Aorta (tissue), 5 donors: ENCODE measurements around the gene RGL3. TPM values are rescaled to one million over a fixed set of nuclear protein-coding genes. Genes with fewer than 3 reads are reported as not detected.

Experiments used
- ATAC-seq: fragments of 200-7000 bp; cut with Tn5 transposase; one replicate; pipeline ENCODE4 v1.9.1; 2022; ENCODE audit warnings: moderate library complexity; ENCODE audit not compliant: low FRiP score
- DNase-seq, 2 donors: peaks; one replicate each; pipeline ENCODE4 v3.0.0-alpha.2; 2020
- H3K27ac ChIP-seq, 2 donors: one replicate each; pipeline ENCODE4 v1.5.1; 2013; ENCODE audit warnings: low read length in 2 of 2, mild to moderate bottlenecking in 2 of 2, moderate library complexity in 2 of 2, control low read depth in 1 of 2, inconsistent platforms in 1 of 2, low read depth in 1 of 2
- H3K27me3 ChIP-seq, 2 donors: one replicate each; pipeline ENCODE4 v1.6.1; 2013; ENCODE audit warnings: control low read depth in 1 of 2, low read length in 1 of 2, mild to moderate bottlenecking in 1 of 2, moderate library complexity in 1 of 2; ENCODE audit not compliant: insufficient read depth in 2 of 2, control insufficient read depth in 1 of 2
- H3K36me3 ChIP-seq, 2 donors: one replicate each; pipeline ENCODE4 v1.6.1; 2013; ENCODE audit warnings: control low read depth in 1 of 2, low read length in 1 of 2, mild to moderate bottlenecking in 1 of 2; ENCODE audit not compliant: insufficient read depth in 2 of 2, control insufficient read depth in 1 of 2
- H3K4me1 ChIP-seq, 2 donors: one replicate each; pipeline ENCODE4 v1.6.1; 2013; ENCODE audit warnings: low read length in 2 of 2, control low read depth in 1 of 2, mild to moderate bottlenecking in 1 of 2, moderate library complexity in 1 of 2; ENCODE audit not compliant: insufficient read depth in 2 of 2, control insufficient read depth in 1 of 2
- H3K4me3 ChIP-seq, 2 donors: one replicate each; pipeline ENCODE4 v1.5.1; 2013; ENCODE audit warnings: low read length in 2 of 2, control low read depth in 1 of 2, mild to moderate bottlenecking in 1 of 2
- H3K9me3 ChIP-seq: one replicate; pipeline ENCODE4 v1.6.1; 2013; ENCODE audit warnings: mild to moderate bottlenecking, low read length; ENCODE audit not compliant: control insufficient read depth
- WGBS, 2 donors: extraction: QIAGEN DNeasy Blood & Tissue Kit; methylation state at CpG; one replicate each; pipeline ENCODE4 v1.1.7; 2013; 5-methylcytosine and 5-hydroxymethylcytosine counted together
- intact Hi-C, 2 donors: fragments of 100-400 bp; cut with DNase I; formaldehyde crosslinking; loops; one replicate each; pipeline versions ENCODE4 v1.14.2 to v1.15.0; 2022
- polyA plus RNA-seq, 2 donors: library from polyadenylated mRNA; stranded (reverse); fragments of 200-250 nt; gene quantifications; one replicate each; pipeline ENCODE4 v1.2.3, GENCODE V29; 2013
- total RNA-seq, 2 donors: library from RNA; stranded (reverse); fragmentation: NEBNext Ultra II Directional; extraction: Animal tissue kit (Norgen Biotek cat#: 25700); gene quantifications; one replicate each; pipeline ENCODE4 v1.2.1, GENCODE V29; 2021
- donor health status: healthy with polysubstance abuse.
- donor health status: Bipolar disorder and iron deficiency.
- donor health status: DM: no; HTN: no; CAD: no.
- donor health status: DM: no; HTN: no; CAD: no.
- donor health status: DM: yes; HTN: yes; CAD: no.

Gene RGL3
- total and polyA plus RNA-seq, 4 donors, result 14.5 to 78.5 (median 40.9) TPM

DNA sequence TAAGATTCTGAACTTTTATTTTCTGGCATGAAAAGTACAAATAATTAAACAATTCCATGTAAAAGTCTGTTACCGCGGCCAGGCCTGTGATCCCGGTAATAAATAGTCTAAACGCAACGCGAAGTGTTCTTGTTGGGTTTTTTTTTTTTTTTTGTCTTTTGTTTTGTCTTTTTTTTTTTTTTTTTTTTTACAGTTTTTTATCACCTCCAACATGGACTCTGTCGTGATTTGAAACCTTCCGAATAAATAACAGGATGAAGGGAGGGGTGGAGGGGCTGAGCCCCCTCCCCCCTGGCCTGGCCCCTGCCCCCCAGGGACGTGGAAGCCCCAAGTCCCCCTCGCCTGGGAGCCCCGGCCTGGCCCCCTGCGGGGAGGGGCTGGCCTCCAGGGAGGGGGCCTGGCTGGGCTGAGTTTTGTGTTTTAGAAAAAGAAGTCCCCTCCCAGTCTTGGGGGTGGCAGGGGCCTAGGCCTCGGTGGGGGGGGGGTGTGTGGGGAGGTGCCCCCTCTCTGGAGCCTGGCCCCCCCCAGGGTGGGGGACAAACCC, 32.3 kb upstream of the RGL3 start:
- Histone ChIP-seq H3K4me3 (no peak overlapping the region), H3K4me1 (no peaks in the 10 kb centered on the region), H3K27me3 (no peaks in the 10 kb centered on the region), H3K36me3 (peaks cover 0 to 2% of the 10 kb centered on the region in 2 donors), H3K27ac (no peak overlapping the region), H3K9me3 (no peaks in the 10 kb centered on the region)
- WGBS, 2 donors, result 29 to 30% methylated on average over 12 to 13 of the region's 13 CpGs
- DNase-seq (no peak), ATAC-seq (no peak)
- intact Hi-C loops, result no loop called here

DNA sequence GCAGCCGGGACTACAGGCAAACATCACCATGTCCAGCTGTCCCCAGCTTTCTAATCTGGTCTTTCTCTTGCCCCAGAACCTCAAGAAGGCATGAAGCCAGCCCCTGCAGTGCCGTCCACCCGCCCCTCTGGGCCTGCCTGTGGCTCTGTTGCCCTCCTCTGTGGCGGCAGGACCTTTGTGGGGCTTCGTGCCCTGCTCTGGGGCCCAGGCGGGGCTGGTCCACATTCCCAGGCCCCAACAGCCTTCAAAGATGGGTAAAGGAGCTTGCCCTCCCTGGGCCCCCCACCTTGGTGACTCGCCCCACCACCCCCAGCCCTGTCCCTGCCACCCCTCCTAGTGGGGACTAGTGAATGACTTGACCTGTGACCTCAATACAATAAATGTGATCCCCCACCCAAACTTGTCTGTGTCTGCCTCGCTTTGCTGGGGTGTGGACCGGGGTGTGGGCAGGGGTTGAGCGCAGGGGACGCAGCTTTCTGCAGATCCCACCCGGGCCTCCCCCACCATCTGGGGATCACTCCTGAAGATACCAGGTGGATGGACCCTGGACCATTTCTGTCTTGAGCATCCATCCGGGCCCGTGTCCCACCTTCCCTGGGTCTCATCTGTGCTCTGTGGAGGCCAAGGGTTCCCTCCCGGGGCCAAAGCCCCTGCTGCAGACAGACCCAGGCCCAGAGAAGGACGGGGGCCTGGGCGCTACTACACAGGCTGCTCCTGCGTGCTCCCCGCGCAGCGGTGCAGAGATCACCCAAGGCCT, 31.6 kb upstream of the RGL3 start:
- intact Hi-C loops, result no loop called here
- no peaks in the 10 kb centered on the region for H3K27me3 ChIP-seq
- 83 to 88% methylated on average over 21 of the region's 21 CpGs for WGBS, 2 donors
- H3K4me3 ChIP-seq, result no peak overlapping the region
- DNase-seq, result no peak
- no peaks in the 10 kb centered on the region for H3K4me1 ChIP-seq
- H3K36me3 ChIP-seq, result peaks cover 0 to 2% of the 10 kb centered on the region in 2 donors
- ATAC-seq, result no peak
- no peaks in the 10 kb centered on the region for H3K9me3 ChIP-seq
- no peak overlapping the region for H3K27ac ChIP-seq

DNA sequence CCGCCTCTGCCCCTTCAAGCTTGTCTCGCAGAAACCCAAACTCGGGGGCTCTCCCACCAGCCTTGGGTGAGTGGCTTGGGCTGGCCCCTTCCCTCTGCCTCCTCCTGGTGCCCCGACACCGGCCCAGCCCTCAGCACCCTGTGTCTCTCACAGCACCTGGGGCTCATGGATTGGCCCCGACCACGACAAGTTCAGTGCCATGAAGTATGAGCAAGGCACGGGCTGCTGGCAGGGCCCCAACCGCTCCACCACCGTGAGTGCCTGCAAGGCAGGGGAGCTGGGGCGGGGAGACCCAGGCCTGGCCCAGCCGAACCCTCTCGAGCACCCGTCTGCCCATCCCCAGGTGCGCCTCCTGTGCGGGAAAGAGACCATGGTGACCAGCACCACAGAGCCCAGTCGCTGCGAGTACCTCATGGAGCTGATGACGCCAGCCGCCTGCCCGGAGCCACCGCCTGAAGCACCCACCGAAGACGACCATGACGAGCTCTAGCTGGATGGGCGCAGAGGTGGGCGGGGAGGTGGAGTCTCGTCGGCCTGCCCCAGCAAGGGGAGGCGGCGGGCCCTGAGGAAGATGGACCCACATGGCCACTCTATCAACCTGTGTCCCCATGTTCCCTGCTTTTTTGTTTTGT, 29.9 kb upstream of the RGL3 start:
- Histone ChIP-seq H3K27me3 (no peaks in the 10 kb centered on the region), H3K36me3 (peaks cover 0 to 2% of the 10 kb centered on the region in 2 donors), H3K4me3 (no peak overlapping the region), H3K9me3 (no peaks in the 10 kb centered on the region), H3K4me1 (no peaks in the 10 kb centered on the region), H3K27ac (no peak overlapping the region)
- 90 to 93% methylated on average over 31 of the region's 31 CpGs for WGBS, 2 donors
- intact Hi-C loops, result loop anchor here in 1 of 2 donors (10.0 kb wide), 1 partner anchor 314 kb away; no protein-coding TSS in a partner anchor
- no peak for DNase-seq
- no peak for ATAC-seq

DNA sequence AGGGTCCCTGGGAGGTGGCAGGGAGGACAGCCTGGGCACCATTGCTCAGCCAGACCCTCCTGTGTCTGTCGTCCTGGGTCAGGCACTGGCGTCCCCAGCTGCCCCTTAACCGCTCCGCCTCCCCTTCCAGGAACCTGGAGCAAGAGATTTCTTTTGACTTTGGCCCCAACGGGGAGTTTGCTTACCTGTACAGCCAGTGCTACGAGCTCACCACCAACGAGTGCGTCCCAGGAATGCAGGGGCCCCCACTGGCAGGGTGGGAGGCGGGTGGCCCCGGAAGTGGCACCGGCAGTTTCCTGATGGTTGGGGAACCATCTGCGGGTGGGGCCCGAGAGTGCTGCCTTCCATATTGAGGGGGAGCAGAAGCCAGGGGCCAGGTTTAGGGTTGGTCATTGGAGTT, 29.3 kb upstream of the RGL3 start:
- ATAC-seq, result no peak
- H3K36me3 ChIP-seq, result peaks cover 0 to 2% of the 10 kb centered on the region in 2 donors
- DNase-seq, result no peak

DNA sequence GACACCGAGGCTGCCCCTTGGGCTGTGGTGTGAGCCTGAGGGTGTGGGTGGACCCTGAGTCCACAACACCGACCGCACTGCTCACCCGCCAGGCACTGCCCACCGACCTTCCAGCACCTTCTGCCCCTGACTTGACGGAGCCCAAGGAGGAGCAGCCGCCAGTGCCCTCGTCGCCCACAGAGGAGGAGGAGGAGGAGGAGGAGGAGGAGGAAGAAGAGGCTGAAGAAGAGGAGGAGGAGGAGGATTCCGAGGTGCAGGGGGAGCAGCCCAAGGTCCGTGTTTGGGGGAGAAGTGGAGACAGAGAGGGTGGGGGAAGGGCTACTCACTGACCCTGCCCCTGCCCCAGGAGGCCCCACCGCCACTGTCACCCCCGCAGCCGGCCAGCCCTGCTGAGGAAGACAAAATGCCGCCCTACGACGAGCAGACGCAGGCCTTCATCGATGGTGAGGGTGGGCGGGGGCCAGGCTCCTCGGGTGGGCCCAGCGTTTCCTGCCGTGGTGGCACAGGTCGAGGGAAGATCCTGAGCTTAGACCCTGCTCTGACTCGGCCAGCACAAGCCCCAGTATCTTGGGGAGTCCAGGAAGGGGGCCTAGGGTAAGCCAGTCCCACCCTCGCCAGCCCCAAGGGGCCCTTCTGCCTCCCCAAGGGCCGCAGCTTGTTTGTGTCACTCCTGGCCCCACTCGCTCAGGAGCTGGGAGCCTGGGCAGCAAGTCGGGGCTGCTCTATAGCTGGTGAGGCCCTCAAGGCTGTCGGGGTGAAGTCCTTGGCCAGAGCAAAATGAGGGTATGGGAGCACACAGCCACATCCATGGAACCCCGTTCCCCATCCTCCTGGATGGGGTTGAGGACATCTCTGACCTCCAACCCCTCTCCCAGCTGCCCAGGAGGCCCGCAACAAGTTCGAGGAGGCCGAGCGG, 28.5 kb upstream of the RGL3 start:
- DNase-seq (no peak), ATAC-seq (no peak)
- Histone ChIP-seq H3K27ac (no peak overlapping the region), H3K9me3 (no peaks in the 10 kb centered on the region), H3K27me3 (no peaks in the 10 kb centered on the region), H3K4me3 (no peak overlapping the region), H3K36me3 (peaks cover 0 to 2% of the 10 kb centered on the region in 2 donors), H3K4me1 (no peaks in the 10 kb centered on the region)
- WGBS, 2 donors, result 83 to 89% methylated on average over 33 to 35 of the region's 35 CpGs
- intact Hi-C loops, result loop anchor here (2.0 to 10.0 kb wide), 2 partner anchors 205 to 313 kb away; no protein-coding TSS in a partner anchor

More for the DNA sequence above, 29.3 kb upstream of the RGL3 start:
- Histone ChIP-seq H3K4me1 (no peaks in the 10 kb centered on the region), H3K4me3 (no peak overlapping the region), H3K9me3 (no peaks in the 10 kb centered on the region), H3K27me3 (no peaks in the 10 kb centered on the region), H3K27ac (no peak overlapping the region)
- 87 to 88% methylated on average over 13 of the region's 13 CpGs for WGBS, 2 donors
- intact Hi-C loops, result loop anchor here in 1 of 2 donors (10.0 kb wide), 1 partner anchor 314 kb away; no protein-coding TSS in a partner anchor

DNA sequence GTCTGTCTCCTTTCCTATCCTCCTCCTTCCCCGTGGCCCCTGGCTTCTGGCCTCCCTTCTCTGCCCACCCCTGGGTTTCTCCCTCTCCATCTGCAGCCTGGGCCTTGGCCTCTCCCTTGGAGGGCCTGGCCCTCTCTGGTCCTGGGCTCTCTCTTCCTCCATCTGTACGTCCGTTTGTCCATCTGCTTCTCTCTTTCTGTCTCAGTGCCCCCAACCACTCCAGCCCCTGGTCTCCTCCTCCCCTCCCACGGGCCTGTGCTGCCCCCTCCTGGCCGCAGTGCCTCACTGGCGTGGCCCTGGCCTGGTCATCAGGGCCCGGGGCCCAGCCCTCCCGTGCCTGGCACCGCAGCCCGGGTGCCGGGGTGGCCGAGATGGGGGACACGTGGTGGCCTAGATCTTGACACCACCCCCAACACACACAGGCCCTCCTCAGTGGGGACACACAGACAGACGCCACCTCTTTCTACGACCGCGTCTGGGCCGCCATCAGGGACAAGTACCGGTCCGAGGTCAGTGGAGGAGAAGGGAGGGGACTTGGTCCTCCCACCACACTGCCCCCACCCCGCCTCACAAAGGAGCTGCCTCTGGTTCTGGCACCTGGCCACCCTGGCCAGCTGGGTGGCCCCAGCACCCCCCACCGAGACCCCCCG, 27.7 kb upstream of the RGL3 start:
- DNase-seq (peak; percentile 70 to 91), ATAC-seq (peak; percentile 72)
- no peak overlapping the region for H3K4me3 ChIP-seq
- no peaks in the 10 kb centered on the region for H3K4me1 ChIP-seq
- peaks cover 2 to 3% of the 10 kb centered on the region in 2 donors for H3K36me3 ChIP-seq
- H3K27me3 ChIP-seq, result no peaks in the 10 kb centered on the region
- no peaks in the 10 kb centered on the region for H3K9me3 ChIP-seq
- 57% methylated on average over 23 of the region's 23 CpGs for WGBS, 2 donors
- no peak overlapping the region for H3K27ac ChIP-seq
- intact Hi-C loops, result loop anchor here (2.0 to 10.0 kb wide), 2 partner anchors 204 to 312 kb away; no protein-coding TSS in a partner anchor

DNA sequence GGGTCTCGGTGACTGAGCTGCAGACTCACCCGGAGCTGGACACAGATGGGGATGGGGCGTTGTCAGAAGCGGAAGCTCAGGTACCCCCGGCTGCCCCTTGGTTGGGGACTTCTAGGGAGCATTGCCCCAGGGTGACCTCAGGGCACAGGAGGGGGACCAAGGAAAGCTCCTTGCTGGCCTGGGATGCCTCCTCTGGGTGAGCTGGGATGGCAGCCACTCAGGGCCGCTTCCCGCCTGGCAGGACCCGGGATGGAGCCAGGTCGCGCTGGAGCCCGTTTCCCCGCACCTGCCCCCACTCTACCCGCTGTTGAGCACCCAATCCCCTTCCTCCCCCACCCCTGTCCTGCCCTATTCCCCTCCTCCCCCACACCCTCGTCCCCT, 27.1 kb upstream of the RGL3 start:
- Histone ChIP-seq H3K4me3 (no peak overlapping the region), H3K36me3 (peaks cover 4 to 5% of the 10 kb centered on the region in 2 donors), H3K27ac (no peak overlapping the region), H3K4me1 (no peaks in the 10 kb centered on the region), H3K27me3 (no peaks in the 10 kb centered on the region), H3K9me3 (no peaks in the 10 kb centered on the region)
- 80 to 87% methylated on average over 13 to 14 of the region's 14 CpGs for WGBS, 2 donors
- ATAC-seq, result no peak
- DNase-seq, result no peak
- intact Hi-C loops, result loop anchor here (2.0 to 10.0 kb wide), 2 partner anchors 203 to 311 kb away; no protein-coding TSS in a partner anchor

DNA sequence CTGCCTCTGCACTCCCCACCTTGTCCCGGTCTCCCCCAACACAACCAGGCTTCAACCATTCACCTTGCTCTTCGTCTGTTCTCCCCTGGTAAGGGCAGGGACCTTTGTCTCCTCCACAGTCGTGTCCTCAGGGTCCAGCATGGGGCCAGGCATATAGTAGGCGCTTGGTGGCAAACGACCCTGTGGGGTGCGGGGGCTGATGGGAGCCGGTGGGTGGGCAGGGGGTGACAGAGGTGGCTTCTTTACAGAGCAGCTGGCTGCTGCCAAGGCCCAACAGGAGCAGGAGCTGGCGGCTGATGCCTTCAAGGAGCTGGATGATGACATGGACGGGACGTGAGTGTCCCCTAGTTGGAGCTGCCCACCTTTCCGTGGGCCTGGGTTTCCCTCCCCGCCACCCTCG, 26.0 kb upstream of the RGL3 start:
- no peaks in the 10 kb centered on the region for H3K9me3 ChIP-seq
- WGBS, 2 donors, result 86 to 88% methylated on average over 13 of the region's 13 CpGs
- peaks cover 4 to 8% of the 10 kb centered on the region in 2 donors for H3K36me3 ChIP-seq
- intact Hi-C loops, result loop anchor here in 1 of 2 donors (10.0 kb wide), 1 partner anchor 310 kb away; no protein-coding TSS in a partner anchor
- ATAC-seq, result no peak
- H3K27ac ChIP-seq, result no peak overlapping the region
- no peaks in the 10 kb centered on the region for H3K4me1 ChIP-seq
- H3K4me3 ChIP-seq, result no peak overlapping the region
- H3K27me3 ChIP-seq, result no peaks in the 10 kb centered on the region
- no peak for DNase-seq
